HG03139 (cell line): ENCODE measurements around the gene CMSS1.
"Not testable (repeated sequence)": the region's sequence is repeated elsewhere in the genome, so short reads cannot be mapped to it uniquely, and the experiment has no call there.

Experiments
- ATAC-seq: cut with Tn5 transposase; IDR thresholded peaks from one replicate; pipeline ENCODE4 v1.9.1; 2021; ENCODE audit not compliant: unreplicated experiment

The CMSS1 gene

DNA sequence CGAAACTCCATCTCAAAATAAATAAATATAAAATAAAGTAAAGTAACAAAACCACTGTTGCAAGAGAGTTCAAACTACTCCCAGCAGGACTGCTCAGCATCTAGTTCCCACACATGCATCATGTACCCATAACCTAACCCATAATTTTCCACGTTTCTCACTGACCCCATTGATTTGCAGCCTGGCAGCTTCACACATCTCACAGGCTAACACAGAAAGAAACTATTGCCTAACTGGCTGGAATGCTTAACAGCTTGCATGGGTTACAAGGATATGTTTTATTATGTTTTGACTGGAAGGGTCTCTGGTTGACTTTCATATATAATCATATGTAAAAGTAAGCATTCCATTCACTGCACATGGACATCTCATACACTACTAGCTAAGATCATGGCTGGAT lies 387.5 kb downstream of the CMSS1 start:
- ATAC-seq, result no peak

- no peak for ATAC-seq
These were observed 389.0 kb downstream of the CMSS1 start for GRCh38 chr3:100206687-100207086.

- no peak for ATAC-seq
These were observed 390.2 kb downstream of the CMSS1 start for GRCh38 chr3:100207886-100208285.

- ATAC-seq, result no peak
These were observed 391.5 kb downstream of the CMSS1 start for GRCh38 chr3:100209169-100209568.

GRCh38 chr3:100209948-100210771 lies 392.5 kb downstream of the CMSS1 start:
- peak; percentile 81 for ATAC-seq

DNA sequence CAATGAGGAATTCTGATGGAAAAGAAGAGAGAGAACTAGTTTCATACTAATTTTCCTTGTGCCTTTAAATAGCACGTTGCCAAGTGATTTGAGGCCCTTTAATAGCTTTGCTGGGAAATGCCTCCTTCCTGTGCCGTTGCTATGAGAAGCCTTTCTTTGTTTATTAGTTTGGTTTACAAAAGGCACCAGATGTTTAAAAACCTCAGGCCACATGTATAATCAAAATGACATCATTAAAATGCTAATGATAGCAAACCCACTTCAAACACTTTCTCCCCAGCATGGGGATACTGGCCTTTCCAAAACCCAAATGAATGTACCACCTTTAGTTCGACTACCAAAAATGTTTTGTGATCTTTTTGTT lies 393.1 kb downstream of the CMSS1 start:
- no peak for ATAC-seq

GRCh38 chr3:100213891-100214573 lies 396.4 kb downstream of the CMSS1 start:
- no peak for ATAC-seq

DNA sequence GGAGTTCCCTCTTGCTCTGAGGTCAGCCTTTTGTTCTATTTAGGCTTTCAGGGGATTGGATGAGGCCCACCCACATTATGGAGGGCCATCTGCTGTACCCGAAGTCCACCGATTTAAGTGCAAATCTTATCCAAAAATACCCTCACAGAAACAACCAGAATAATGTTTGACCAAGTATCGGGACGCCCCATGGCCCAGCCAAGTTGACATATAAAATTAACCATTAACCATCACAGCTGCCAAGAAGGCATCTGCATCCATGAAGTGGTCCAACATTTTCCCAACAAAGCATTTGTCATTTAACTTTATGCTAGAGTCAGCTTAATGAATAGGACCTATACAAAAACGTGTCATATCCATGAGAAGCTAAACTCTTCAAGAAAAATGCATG lies 396.9 kb downstream of the CMSS1 start:
- ATAC-seq, result no peak

DNA sequence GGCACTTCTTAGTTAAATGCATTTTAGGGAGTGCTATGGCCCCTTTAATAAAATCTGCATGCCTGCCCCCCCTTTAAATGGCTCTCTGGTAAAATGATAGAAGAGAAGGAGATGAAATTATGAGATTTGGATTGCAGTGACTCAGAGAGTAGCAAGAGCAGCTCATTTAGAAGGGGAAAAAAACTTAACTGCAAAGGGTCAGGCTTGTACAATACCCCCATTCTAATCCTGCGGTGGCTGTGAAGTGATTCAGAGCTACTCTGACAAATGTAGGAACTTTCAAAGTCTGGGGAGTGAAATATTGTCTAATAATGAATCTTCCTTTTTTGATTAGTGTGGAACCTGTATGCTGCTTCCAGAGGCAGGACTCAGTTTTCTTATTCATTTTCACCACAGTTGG lies 399.1 kb downstream of the CMSS1 start:
- no peak for ATAC-seq

DNA sequence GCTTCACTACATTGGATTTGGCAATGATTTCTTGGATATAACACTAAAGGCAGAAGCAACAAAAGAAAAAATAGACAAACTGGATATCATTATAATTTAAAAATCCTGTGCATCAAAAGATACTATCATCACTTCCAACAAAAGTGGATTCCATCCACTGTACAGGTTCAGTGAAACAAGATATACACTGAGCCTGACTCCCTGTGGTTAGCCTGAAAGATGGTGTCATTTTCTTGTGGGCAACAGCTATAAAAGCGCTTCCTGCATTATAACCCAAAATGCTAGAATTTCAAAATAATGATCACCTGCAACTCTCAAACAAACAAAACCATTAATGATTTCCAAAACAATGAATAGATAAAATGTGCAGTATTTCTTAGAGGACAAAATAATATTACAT lies 403.5 kb downstream of the CMSS1 start:
- no peak for ATAC-seq

- no peak for ATAC-seq
These were observed 407.5 kb downstream of the CMSS1 start for GRCh38 chr3:100225193-100225592.

DNA sequence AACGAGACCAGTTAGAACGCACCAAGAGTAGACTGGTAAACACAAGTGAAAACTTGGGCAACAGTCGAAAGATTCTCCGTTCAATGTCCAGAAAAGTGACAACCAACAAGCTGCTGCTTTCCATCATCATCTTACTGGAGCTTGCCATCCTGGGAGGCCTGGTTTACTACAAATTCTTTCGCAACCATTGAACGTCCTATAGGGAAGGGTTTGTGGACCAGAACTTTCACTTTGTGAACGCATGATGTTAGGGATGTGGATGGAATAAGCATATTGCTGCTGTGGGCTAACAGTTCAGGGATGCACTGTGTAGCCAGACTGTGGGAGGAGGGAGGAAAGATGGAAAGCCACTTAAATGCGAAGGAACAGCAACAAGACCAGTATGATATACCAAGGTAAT lies 408.2 kb downstream of the CMSS1 start:
- ATAC-seq, result no peak

GRCh38 chr3:100226712-100227429 lies 409.2 kb downstream of the CMSS1 start:
- no peak for ATAC-seq

DNA sequence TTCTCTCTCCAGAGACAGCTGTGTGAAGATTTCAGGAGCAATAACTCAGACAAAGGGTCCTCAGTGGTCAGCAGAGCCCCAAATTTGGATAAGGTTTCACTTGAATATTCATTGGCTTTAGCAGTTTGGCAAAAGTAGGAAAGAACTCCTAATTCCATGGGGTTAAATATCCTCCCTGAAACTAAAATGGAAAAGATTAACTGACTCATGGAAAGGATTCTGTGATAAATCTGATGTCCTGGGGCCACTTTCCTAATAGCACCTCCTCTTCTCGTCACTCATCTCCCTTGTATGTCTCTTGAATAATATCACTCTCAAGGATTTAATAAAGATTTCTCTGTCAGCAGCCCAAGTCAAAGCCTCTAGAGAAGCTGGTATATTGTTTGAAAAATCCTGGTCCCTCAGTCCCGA lies 409.9 kb downstream of the CMSS1 start:
- ATAC-seq, result no peak

DNA sequence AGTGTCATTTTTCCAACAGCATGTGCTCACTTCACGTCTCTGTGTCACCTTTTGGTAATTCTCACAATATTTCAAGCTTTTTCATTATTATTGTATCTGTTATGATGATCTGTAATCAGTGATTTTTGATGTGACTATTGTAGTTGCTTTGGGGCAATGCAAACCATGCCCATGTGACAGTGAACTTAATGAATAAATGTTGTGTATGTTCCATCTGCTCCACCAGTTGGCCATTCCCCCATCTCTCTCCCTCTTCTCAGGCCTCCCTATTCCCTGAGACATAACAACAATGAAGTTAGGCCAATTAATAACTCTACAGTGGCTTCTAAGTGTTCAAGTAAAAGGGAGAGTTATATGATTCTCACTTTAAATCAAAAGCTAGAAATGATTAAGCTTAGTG lies 410.6 kb downstream of the CMSS1 start:
- no peak for ATAC-seq

DNA sequence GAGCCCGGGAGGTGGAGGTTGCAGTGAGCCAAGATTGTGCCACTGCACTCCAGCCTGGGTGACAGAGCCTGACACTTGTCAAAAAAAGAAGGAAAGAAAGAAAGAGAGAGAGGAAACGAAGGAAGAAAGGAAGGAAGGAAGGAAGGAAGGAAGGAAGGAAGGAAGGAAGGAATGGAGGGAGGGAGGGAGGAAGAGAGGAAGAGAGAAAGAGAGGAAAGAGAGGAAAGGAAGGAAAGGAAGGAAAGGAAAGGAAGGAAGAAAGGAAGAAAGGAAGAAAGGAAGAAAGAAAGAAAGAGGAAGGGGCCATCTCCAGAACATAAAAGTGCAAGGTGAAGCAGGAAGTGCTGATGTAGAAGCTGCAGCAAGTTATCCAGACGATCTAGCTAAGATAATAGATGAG lies 411.5 kb downstream of the CMSS1 start:
- not testable (repeated sequence) for ATAC-seq

GRCh38 chr3:100230710-100231109 lies 413.0 kb downstream of the CMSS1 start:
- ATAC-seq, result no peak
